OCI-LY7 (cell line): ENCODE results near the gene SYNRG. TPM values are rescaled to one million over a fixed set of nuclear protein-coding genes. Genes with fewer than 3 reads are reported as not detected.
A peak's percentile ranks its signal among the peaks of the same experiment; 100 is the strongest.

Experiments used
- BruUV-seq: library from RNA; stranded (reverse); fragments of 400-500 nt; replicated peaks from 2 replicates; lab custom pipeline; 2021; lab: Mats Ljungman, UMichigan
- CTCF ChIA-PET: fragments of 300-600 bp; sonication (Branson Sonifier 250); formaldehyde crosslinking; loops from one replicate; lab custom pipeline; 2022; ENCODE audit warnings: antibody characterized with exemption; ENCODE audit not compliant: unreplicated experiment; lab: Charles Lee
- POLR2A ChIA-PET: fragments of 300-600 bp; sonication (Branson Sonifier 250); formaldehyde crosslinking; loops from one replicate; lab custom pipeline; 2022; ENCODE audit warnings: antibody characterized with exemption; lab: Charles Lee
- DNase-seq: peaks from one replicate; pipeline ENCODE4 v3.0.0-alpha.2; 2015; ENCODE audit warnings: low spot score
- H2AFZ ChIP-seq: fragments of 200-600 bp; sonication (generic), shearing (Covaris generic); 2 replicates; pipeline ENCODE4 v1.6.1; 2014; ENCODE audit warnings: mild to moderate bottlenecking, antibody characterized with exemption, low read length, moderate library complexity
- H3K27ac ChIP-seq: fragments of 200-600 bp; sonication (generic); 2 replicates; pipeline ENCODE4 v1.5.1; 2014; ENCODE audit warnings: mixed run types, low read depth, mild to moderate bottlenecking, moderate library complexity, low read length, inconsistent platforms; ENCODE audit not compliant: poor library complexity, severe bottlenecking
- H3K36me3 ChIP-seq: fragments of 200-600 bp; sonication (generic); 2 replicates; pipeline ENCODE4 v1.6.1; 2014; ENCODE audit warnings: mild to moderate bottlenecking, antibody characterized with exemption, low read length, moderate library complexity, mixed read lengths; ENCODE audit not compliant: insufficient read depth
- H3K4me1 ChIP-seq: fragments of 200-600 bp; sonication (generic); 2 replicates; pipeline ENCODE4 v1.5.1; 2014; ENCODE audit warnings: mild to moderate bottlenecking, low read length; ENCODE audit not compliant: insufficient read depth, poor library complexity, severe bottlenecking
- H3K4me2 ChIP-seq: fragments of 200-600 bp; sonication (generic); 2 replicates; pipeline ENCODE4 v1.6.1; 2014; ENCODE audit warnings: mild to moderate bottlenecking, low read length
- H3K4me3 ChIP-seq: fragments of 200-600 bp; sonication (generic); 2 replicates; pipeline ENCODE4 v1.5.1; 2014; ENCODE audit warnings: mild to moderate bottlenecking, low read depth, low read length; ENCODE audit not compliant: poor library complexity, severe bottlenecking
- H3K79me2 ChIP-seq: fragments of 200-600 bp; sonication (generic); 2 replicates; pipeline ENCODE4 v1.6.1; 2016; ENCODE audit warnings: low read depth, mild to moderate bottlenecking, low read length, moderate library complexity, mixed read lengths; ENCODE audit not compliant: insufficient read depth
- H3K9me2 ChIP-seq: fragments of 200-600 bp; sonication (generic); 2 replicates; pipeline ENCODE4 v1.6.1; 2016; ENCODE audit warnings: mild to moderate bottlenecking, low read length, mixed read lengths; ENCODE audit not compliant: insufficient read depth
- H3K9me3 ChIP-seq: fragments of 200-600 bp; sonication (generic); 2 replicates; pipeline ENCODE4 v1.6.1; 2014; ENCODE audit warnings: mild to moderate bottlenecking, mixed run types, low read length, mixed read lengths
- H4K20me1 ChIP-seq: fragments of 200-600 bp; sonication (generic); 2 replicates; pipeline ENCODE4 v1.6.1; 2014; ENCODE audit warnings: mild to moderate bottlenecking, antibody characterized with exemption, low read length, moderate library complexity, mixed read lengths; ENCODE audit not compliant: insufficient read depth
- EZH2phosphoT487 ChIP-seq: fragments of 200-600 bp; sonication (generic); IDR thresholded peaks from 2 replicates; pipeline ENCODE4 v1.6.1; 2018; ENCODE audit warnings: low read depth, borderline replicate concordance, mild to moderate bottlenecking, mixed run types, antibody characterized with exemption, low read length, moderate library complexity, mixed read lengths
- intact Hi-C: fragments of 100-400 bp; cut with micrococcal nuclease; formaldehyde crosslinking; loops from one replicate; pipeline ENCODE4 v1.10.0; 2022; ENCODE audit not compliant: unreplicated experiment
- total RNA-seq, 2 experiments: library from RNA; depleted of rRNA in 1 of 2; stranded (reverse); fragments of >200 nt in 1 of 2; shearing (Covaris generic) in 1 of 2; gene quantifications; 2 replicates each; pipeline ENCODE4 v1.2.3, GENCODE V29; 2014 to 2022
- TF ChIP-seq, protein P1 (sequence below): fragments of 200-600 bp; sonication (generic); conservative IDR thresholded peaks from 2 replicates; pipeline ENCODE4 v1.5.1; 2014; ENCODE audit warnings: mild to moderate bottlenecking, antibody characterized with exemption, low read length, moderate library complexity, mixed read lengths

The SYNRG gene
- total RNA-seq, 2 experiments from 2014 or later = 39.6 to 132 TPM

DNA sequence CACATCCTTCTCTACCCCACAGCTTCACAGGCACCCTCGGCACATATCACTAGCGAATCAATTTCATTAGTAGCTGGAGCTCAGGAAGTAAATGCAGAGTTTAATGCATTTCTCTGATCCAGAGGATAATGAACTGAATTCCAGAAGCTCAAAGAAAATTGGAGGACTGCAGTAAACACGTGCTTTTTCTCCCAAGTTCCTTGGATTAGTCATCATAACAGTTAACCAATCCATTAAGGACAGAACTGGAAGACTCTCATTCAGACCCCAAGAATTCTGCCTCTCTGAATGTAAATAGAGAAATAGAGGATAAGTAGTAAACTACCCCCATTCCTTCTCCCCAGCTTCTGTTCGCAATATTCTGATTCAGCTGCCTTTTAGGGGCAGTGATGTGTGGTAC is 78.8 kb downstream of the SYNRG start:
- Histone ChIP-seq H3K36me3 (peaks cover 92% of the 10 kb centered on the region), H3K27ac (no peak overlapping the region), H3K79me2 (no peaks in the 10 kb centered on the region), H3K4me1 (no peaks in the 10 kb centered on the region), H3K9me2 (no peaks in the 10 kb centered on the region), H2AFZ (no peak overlapping the region), H3K9me3 (no peaks in the 10 kb centered on the region), H3K4me3 (no peak overlapping the region), H4K20me1 (no peaks in the 10 kb centered on the region; the same call in 1 of the 2 replicates), H3K4me2 (no peak overlapping the region)
- CTCF ChIA-PET = no interaction called here
- POLR2A ChIA-PET = interaction anchor here (0.6 kb wide), 1 partner anchor 40 kb away, joined by 3 read pairs; no protein-coding TSS in a partner anchor
- intact Hi-C loops = no loop called here
- no peak for TF ChIP-seq EZH2phosphoT487
- TF ChIP-seq, protein P1, sequence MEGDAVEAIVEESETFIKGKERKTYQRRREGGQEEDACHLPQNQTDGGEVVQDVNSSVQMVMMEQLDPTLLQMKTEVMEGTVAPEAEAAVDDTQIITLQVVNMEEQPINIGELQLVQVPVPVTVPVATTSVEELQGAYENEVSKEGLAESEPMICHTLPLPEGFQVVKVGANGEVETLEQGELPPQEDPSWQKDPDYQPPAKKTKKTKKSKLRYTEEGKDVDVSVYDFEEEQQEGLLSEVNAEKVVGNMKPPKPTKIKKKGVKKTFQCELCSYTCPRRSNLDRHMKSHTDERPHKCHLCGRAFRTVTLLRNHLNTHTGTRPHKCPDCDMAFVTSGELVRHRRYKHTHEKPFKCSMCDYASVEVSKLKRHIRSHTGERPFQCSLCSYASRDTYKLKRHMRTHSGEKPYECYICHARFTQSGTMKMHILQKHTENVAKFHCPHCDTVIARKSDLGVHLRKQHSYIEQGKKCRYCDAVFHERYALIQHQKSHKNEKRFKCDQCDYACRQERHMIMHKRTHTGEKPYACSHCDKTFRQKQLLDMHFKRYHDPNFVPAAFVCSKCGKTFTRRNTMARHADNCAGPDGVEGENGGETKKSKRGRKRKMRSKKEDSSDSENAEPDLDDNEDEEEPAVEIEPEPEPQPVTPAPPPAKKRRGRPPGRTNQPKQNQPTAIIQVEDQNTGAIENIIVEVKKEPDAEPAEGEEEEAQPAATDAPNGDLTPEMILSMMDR = no peak
- BruUV-seq = no TSS peak
- no peak for DNase-seq

DNA sequence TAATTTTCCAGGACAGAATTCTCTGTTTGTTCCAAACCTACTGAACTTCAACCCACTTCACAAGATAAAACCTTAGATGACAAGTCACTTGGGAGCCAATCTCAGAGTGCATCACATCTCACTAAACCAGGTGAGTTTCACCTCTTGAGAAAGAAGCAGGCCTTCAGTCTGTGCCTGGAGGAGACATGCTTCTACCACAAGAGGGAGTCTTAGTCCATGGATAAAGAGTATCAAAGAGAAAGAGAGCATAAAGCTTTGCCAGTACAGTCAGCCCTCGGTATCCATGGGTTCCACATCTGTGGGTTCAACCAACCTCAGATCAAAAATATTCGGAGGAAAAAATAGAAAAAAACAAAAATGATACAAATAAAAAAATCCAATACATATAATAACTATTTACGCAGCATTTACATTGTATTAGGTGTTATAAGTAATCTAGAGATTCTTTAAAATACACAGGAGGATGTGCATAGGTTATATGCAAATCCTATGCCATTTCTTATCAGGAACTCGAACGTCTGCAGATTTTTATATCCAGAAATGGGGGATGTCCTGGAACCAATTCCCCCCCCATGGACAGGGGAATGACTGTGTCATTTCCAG is 81.9 kb downstream of the SYNRG start:
- Histone ChIP-seq H2AFZ (no peak overlapping the region), H3K27ac (no peak overlapping the region), H3K36me3 (peaks cover 94% of the 10 kb centered on the region), H3K4me1 (no peaks in the 10 kb centered on the region), H4K20me1 (no peaks in the 10 kb centered on the region; the same call in 1 of the 2 replicates), H3K9me3 (no peaks in the 10 kb centered on the region), H3K79me2 (no peaks in the 10 kb centered on the region), H3K4me3 (no peak overlapping the region), H3K4me2 (no peak overlapping the region), H3K9me2 (no peaks in the 10 kb centered on the region)
- ChIA-PET POLR2A (no interaction called here), CTCF (no interaction called here)
- intact Hi-C loops = loop anchor here (1.0 to 10.0 kb wide), 2 partner anchors 82 to 287 kb away; partner anchors contain the start of gene SYNRG
- no TSS peak for BruUV-seq
- DNase-seq = peak; percentile 72
- TF ChIP-seq EZH2phosphoT487 = no peak
- TF ChIP-seq, protein P1 = peak; percentile 90

DNA sequence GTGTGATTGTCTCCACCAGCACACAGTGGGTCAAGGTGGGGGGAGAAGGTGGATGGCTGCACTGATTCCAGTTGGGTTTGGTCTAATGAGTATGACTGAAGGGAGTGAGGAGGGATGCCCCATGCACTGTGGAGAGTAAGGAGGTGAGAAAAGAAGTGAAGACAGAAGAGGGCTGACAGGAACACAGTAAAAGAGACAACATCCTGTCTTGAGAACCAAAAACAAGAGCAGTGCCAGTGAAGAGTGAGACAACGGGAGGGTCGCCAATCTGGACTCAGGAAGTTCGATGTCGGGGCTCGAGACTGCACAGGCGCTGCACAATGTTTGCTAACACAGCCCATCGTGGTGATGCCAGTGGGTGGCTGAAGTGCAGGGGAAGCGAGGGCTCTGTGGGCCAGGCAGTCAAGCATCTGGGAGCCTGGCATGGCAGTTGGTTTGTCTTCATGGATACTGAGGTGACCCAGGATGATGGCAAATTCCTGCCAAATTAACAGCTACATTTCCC is 85.5 kb downstream of the SYNRG start:
- TF ChIP-seq, protein P1 = no peak
- TF ChIP-seq EZH2phosphoT487 = no peak
- BruUV-seq = no TSS peak
- no peaks in the 10 kb centered on the region for H3K9me2 ChIP-seq
- no peak for DNase-seq
- ChIA-PET POLR2A (no interaction called here), CTCF (no interaction called here)
- no peak overlapping the region for H2AFZ ChIP-seq
- no peak overlapping the region for H3K4me3 ChIP-seq
- no peaks in the 10 kb centered on the region for H3K9me3 ChIP-seq
- intact Hi-C loops = loop anchor here (10.0 kb wide), 1 partner anchor 291 kb away; no protein-coding TSS in a partner anchor
- no peak overlapping the region for H3K27ac ChIP-seq
- H3K4me1 ChIP-seq = no peaks in the 10 kb centered on the region
- H3K36me3 ChIP-seq = peaks cover 87% of the 10 kb centered on the region
- no peaks in the 10 kb centered on the region; the same call in 1 of the 2 replicates for H4K20me1 ChIP-seq
- no peaks in the 10 kb centered on the region for H3K79me2 ChIP-seq
- no peak overlapping the region for H3K4me2 ChIP-seq
